Colonic mucosa (tissue), 4 donors: Measurements from ENCODE around the gene PADI4. TPM values are rescaled to one million over a fixed set of nuclear protein-coding genes. Genes with fewer than 3 reads are reported as not detected.

Experiments used
- DNase-seq: peaks from one replicate; pipeline ENCODE4 v3.0.0-alpha.2; 2020
- H3K27ac ChIP-seq: fragments of 200-600 bp; one replicate; pipeline ENCODE4 v1.8.0; 2021
- H3K27me3 ChIP-seq: fragments of 200-600 bp; one replicate; pipeline ENCODE4 v1.8.0; 2021
- H3K36me3 ChIP-seq: fragments of 200-600 bp; one replicate; pipeline ENCODE4 v1.8.0; 2021
- H3K4me1 ChIP-seq: fragments of 200-600 bp; one replicate; pipeline ENCODE4 v1.8.0; 2021; ENCODE audit warnings: mild to moderate bottlenecking
- H3K4me3 ChIP-seq: fragments of 200-600 bp; one replicate; pipeline ENCODE4 v1.8.0; 2021
- H3K9ac ChIP-seq, 2 donors: one replicate each; pipeline ENCODE4 v1.7.0; 2013; ENCODE audit warnings: control low read depth in 2 of 2, low read depth in 2 of 2, low read length in 2 of 2
- H3K9me3 ChIP-seq: fragments of 200-600 bp; one replicate; pipeline ENCODE4 v1.8.0; 2021
- intact Hi-C: fragments of 100-400 bp; cut with DNase I; formaldehyde crosslinking; loops from one replicate; pipeline ENCODE4 v1.14.1; 2022
- total RNA-seq, 2 donors: library from RNA; stranded (reverse); fragmentation: NEBNext Ultra II Directional in 1 of 2; extraction: Animal tissue kit (Norgen Biotek cat#: 25700) in 1 of 2; gene quantifications; one replicate each; pipeline ENCODE4 v1.2.1, GENCODE V29; 2021
- TF ChIP-seq, protein P1 (sequence below): fragments of 200-600 bp; IDR thresholded peaks from one replicate; pipeline ENCODE4 v1.8.0; 2022; ENCODE audit warnings: antibody characterized with exemption, mild to moderate bottlenecking
- donor health status: healthy.
- donor health status: DM: no; HTN: no; CAD: no.
- donor health status: DM: no; HTN: no; CAD: no.

Gene PADI4
- total RNA-seq, 2 donors from 2014 or later, result not detected

DNA sequence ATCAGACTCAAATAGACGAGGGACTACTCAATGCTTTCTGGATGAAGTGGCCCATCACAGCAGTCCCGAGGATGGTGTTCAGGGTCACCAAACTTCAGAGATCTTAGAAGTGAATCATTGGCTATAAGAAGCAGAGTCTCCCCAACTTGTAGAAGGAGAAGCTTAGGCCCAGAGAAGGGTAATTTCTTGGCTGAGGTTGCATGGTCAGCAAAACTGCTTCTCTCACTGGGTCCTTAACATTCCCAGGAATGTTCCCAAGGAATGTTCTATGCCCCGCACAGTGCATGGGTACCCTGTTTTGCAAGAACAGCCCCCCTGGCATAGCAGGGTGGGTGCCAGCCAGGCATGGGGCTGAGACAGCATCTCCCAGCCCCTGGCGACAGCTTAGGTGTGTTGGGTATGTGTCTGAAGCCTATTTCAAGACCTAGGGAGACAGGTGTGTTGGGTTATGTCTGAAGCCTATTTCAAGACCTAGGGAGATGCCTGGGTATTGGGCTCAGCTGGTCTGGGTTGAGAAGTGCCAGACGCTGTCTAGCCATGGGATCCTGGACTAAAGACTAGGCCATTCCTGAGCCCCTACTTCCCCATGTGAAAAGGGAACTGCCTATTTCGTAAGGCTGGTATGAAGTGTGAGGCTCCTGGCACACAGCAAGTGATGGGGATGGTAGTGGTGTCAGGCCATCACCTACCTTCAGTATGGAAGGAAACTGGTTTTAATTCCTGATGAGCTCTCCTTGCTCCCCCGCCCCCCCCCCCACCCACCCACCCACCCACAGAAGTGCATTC lies 90.1 kb downstream of the PADI4 start:
- no peak for DNase-seq
- Histone ChIP-seq H3K27ac (no peak overlapping the region), H3K4me1 (no peaks in the 10 kb centered on the region), H3K36me3 (no peaks in the 10 kb centered on the region), H3K4me3 (no peak overlapping the region), H3K9ac (no peak overlapping the region), H3K9me3 (no peaks in the 10 kb centered on the region), H3K27me3 (no peaks in the 10 kb centered on the region)
- TF ChIP-seq, protein P1, sequence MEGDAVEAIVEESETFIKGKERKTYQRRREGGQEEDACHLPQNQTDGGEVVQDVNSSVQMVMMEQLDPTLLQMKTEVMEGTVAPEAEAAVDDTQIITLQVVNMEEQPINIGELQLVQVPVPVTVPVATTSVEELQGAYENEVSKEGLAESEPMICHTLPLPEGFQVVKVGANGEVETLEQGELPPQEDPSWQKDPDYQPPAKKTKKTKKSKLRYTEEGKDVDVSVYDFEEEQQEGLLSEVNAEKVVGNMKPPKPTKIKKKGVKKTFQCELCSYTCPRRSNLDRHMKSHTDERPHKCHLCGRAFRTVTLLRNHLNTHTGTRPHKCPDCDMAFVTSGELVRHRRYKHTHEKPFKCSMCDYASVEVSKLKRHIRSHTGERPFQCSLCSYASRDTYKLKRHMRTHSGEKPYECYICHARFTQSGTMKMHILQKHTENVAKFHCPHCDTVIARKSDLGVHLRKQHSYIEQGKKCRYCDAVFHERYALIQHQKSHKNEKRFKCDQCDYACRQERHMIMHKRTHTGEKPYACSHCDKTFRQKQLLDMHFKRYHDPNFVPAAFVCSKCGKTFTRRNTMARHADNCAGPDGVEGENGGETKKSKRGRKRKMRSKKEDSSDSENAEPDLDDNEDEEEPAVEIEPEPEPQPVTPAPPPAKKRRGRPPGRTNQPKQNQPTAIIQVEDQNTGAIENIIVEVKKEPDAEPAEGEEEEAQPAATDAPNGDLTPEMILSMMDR, result no peak
- intact Hi-C loops, result no loop called here

DNA sequence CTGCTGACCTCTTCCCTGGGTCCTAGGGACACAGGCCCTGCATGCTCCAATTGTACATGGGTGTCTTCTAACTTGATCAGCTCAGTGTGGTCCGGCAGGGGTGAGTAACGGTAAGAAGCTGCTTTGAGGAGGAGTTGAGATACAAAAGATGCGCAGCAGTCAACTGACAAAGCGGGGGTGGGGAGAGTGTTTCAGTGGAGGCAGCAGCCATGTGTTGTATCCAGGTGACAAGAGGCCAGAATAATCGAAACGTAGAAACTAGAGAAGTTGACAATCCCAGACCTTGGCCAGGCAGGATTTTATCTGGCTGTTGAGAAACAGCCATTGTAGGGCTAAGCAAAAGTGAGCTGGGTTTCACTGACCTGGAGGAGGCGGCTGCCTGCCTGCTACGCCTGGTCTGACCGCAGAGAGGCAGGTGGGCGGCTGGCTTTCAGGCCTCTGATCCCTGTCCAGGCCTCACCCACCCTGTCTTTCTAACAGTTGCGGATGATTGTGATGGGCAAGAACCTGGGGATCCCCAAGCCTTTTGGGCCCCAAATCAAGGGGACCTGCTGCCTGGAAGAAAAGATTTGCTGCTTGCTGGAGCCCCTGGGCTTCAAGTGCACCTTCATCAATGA lies 92.8 kb downstream of the PADI4 start:
- Histone ChIP-seq H3K36me3 (no peaks in the 10 kb centered on the region), H3K4me3 (no peak overlapping the region), H3K27me3 (no peaks in the 10 kb centered on the region), H3K27ac (no peak overlapping the region), H3K4me1 (no peaks in the 10 kb centered on the region), H3K9me3 (no peaks in the 10 kb centered on the region), H3K9ac (no peak overlapping the region)
- intact Hi-C loops, result no loop called here
- no peak for DNase-seq
- TF ChIP-seq, protein P1, result no peak

DNA sequence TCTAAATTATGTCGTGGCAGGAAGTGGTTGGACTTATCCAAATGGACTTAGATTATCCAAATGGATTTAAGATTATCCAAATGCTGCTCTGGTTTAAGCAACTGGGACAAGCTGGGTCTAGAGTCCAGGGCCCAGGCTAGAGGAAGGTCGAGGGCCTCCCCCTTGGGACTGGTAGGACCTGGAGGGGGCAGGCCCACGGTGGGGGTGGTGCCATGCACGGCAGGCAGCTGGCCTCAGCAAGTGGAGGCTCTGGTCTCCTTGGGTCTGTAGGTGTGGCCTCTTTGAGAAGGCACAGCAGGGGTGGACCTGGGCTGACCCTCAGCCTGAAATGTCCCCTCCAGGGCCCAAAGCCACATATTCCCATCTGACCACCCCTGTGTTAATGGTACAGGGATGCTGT lies 93.8 kb downstream of the PADI4 start:
- no peak overlapping the region for H3K9ac ChIP-seq

DNA sequence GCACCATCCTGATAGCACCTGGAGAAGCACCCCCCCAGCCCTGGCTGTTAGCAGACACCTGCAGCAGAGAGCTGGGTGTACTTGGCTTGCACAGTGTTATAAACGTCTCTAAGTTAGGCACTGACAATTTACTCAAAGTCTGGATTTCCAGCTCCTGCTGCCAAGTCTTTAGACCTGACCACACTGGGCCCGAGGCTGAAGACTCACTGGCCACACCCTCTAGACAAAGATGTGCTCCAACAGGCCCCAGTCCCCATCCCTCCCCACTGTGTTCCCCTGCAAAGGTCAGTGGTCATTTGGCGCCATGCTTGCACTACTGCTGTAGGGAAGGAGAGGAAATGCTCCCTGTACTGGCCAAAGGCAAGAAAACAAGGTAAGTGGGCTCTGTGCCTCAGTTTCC lies 95.1 kb downstream of the PADI4 start:
- no peaks in the 10 kb centered on the region for H3K4me1 ChIP-seq
- H3K4me3 ChIP-seq, result no peak overlapping the region
- no peak overlapping the region for H3K27ac ChIP-seq
- no peaks in the 10 kb centered on the region for H3K36me3 ChIP-seq
- no peaks in the 10 kb centered on the region for H3K9me3 ChIP-seq
- no peaks in the 10 kb centered on the region for H3K27me3 ChIP-seq
- DNase-seq, result no peak
- intact Hi-C loops, result no loop called here
- H3K9ac ChIP-seq, result no peak overlapping the region
- TF ChIP-seq, protein P1, result no peak

More for the DNA sequence above, 93.8 kb downstream of the PADI4 start:
- TF ChIP-seq, protein P1, result no peak
- intact Hi-C loops, result no loop called here
- DNase-seq, result no peak
- Histone ChIP-seq H3K4me1 (no peaks in the 10 kb centered on the region), H3K36me3 (no peaks in the 10 kb centered on the region), H3K9me3 (no peaks in the 10 kb centered on the region), H3K4me3 (no peak overlapping the region), H3K27me3 (no peaks in the 10 kb centered on the region), H3K27ac (no peak overlapping the region)

DNA sequence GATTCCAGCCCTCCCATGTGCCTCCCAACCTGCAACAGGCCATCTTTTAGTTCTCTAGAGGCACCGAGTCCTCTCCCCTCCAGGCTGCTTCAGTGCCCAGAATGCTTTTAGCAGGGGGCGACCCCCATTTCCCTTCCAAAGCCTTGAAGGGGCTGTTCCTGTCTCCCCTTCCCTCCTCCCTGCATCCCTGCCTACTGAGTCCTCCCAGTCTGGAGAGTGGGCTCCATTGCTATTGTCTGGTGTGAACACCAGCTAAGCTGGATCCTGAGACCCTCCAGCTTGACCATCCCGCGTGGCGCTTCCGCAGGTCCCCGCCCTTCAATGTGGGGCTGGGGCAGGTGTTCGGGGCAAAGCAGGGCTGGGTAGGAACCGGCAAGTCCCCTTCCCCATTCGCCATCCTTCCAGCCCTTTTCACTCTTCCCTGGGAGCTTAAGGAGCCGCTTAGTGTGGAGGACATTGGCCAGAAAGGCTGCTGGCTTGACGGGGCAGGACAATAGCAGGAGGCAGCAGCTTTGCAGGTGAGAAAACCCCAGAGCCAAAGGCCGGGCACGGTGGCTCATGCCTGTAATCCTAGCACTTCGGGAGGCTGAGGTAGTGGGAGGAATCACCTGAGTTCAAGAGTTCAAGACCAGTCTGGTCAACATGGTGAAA lies 96.2 kb downstream of the PADI4 start:
- Histone ChIP-seq H3K9me3 (no peaks in the 10 kb centered on the region), H3K27ac (no peak overlapping the region), H3K9ac (no peak overlapping the region), H3K4me1 (no peaks in the 10 kb centered on the region), H3K27me3 (no peaks in the 10 kb centered on the region), H3K4me3 (no peak overlapping the region), H3K36me3 (no peaks in the 10 kb centered on the region)
- TF ChIP-seq, protein P1, result no peak
- intact Hi-C loops, result no loop called here
- DNase-seq, result no peak
